Activated T-cell treated with anti-CD3 and anti-CD28 coated beads, Interleukin-2, amount 50 U/mL, for 4 hours (primary cell): ENCODE data around the gene RIPOR2. TPM values are rescaled to one million over a fixed set of nuclear protein-coding genes. Genes with fewer than 3 reads are reported as not detected.
"Not testable (repeated sequence)": the region's sequence is repeated elsewhere in the genome, so short reads cannot be mapped to it uniquely, and the experiment has no call there.

Experiments used
- ATAC-seq, 2 donors: fragments of 200-7000 bp; cut with Tn5 transposase; one replicate each; pipeline ENCODE4 v1.10.0; 2021
- DNase-seq: peaks from one replicate; pipeline ENCODE4 v3.0.0-alpha.2; 2020
- H3K27me3 Mint-ChIP-seq: one replicate; pipeline ENCODE4 v1.8.0; 2021; ENCODE audit warnings: low read depth, mixed read lengths
- H3K36me3 Mint-ChIP-seq: one replicate; pipeline ENCODE4 v1.8.0; 2022; ENCODE audit warnings: mixed read lengths; ENCODE audit not compliant: insufficient read depth
- H3K4me1 Mint-ChIP-seq: one replicate; pipeline ENCODE4 v1.8.0; 2021; ENCODE audit warnings: low read depth, mixed read lengths
- H3K4me3 Mint-ChIP-seq: one replicate; pipeline ENCODE4 v1.8.0; 2021; ENCODE audit warnings: mild to moderate bottlenecking, moderate library complexity, mixed read lengths
- H3K9me3 Mint-ChIP-seq: one replicate; pipeline ENCODE4 v1.8.0; 2021; ENCODE audit warnings: mixed read lengths
- total RNA-seq, 3 donors: library from RNA; stranded (reverse); gene quantifications; one replicate each; pipeline ENCODE4 v1.2.1, GENCODE V29; 2021

Gene RIPOR2
- total RNA-seq, 3 donors from 2014 or later, result 14.7 to 17.4 (median 16.8) TPM

DNA sequence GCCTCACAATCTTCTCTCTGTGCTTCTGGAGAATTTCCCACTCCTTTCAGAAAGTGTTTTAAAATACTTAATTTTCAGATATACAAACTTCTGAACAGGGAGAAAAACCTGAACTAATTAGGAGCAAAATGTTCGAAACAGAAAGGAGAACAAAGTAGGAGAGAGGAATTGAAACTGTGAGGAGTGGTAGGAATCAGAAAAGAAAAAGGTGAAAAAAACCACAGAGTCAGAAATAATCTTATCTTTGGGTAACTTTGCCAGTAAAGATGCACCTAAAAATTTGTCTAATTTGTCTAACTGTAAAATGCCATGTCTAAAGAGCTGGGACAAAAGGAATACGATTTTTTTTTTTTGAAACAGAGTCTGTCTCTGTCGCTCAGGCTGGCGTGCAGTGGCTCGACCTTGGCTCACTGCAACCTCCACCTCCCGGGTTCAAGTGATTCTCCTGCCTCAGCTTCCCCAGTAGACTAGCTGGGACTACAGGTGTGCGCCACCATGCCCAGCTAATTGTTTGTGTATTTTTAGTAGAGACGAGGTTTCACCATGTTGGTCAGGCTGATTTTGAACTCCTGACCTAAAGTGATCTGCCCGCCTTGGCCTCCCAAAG lies 4.7 kb upstream of the RIPOR2 start:
- H3K27me3 Mint-ChIP-seq, result no peaks in the 10 kb centered on the region
- peaks cover 13% of the 10 kb centered on the region for H3K36me3 Mint-ChIP-seq
- H3K4me3 Mint-ChIP-seq, result peak overlapping the region; percentile 60
- ATAC-seq (no peak), DNase-seq (no peak)
- H3K4me1 Mint-ChIP-seq, result peaks cover 69% of the 10 kb centered on the region
- peaks cover 14% of the 10 kb centered on the region for H3K9me3 Mint-ChIP-seq

DNA sequence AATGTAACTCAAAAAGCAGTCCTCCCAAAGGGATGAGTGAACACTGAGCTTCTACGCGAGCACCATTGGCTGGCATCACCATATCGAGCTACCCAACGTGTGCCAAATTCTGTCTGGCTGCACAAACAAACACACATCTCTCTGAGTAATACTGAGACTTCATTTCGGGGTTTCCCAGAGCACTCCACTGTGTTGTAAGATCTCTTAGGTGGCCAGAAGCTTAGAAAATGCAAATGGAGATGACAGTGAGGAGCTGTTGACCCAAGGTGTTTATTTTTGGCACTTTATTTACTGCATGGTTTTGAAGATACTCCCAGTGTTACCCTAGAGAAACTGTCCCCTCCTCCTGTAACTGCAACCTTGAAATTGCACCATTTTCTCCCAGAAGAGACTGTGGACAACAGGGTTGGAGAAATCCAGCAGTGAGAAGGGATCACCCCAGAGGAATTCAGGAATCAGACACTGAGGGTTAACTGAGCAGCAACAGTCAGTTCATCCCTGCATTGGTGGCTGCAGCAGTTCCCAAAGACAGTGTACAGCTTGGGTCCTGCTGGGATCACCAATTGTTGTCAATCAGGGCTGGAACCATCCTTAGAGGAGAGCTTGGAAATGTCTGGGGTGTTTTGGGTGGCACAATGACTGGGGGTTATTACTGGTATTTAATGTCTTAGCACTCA lies 1.0 kb upstream of the RIPOR2 start:
- Mint-ChIP-seq H3K36me3 (no peaks in the 10 kb centered on the region), H3K4me3 (peak overlapping the region; percentile 94)
- peak; percentile 51 for DNase-seq

DNA sequence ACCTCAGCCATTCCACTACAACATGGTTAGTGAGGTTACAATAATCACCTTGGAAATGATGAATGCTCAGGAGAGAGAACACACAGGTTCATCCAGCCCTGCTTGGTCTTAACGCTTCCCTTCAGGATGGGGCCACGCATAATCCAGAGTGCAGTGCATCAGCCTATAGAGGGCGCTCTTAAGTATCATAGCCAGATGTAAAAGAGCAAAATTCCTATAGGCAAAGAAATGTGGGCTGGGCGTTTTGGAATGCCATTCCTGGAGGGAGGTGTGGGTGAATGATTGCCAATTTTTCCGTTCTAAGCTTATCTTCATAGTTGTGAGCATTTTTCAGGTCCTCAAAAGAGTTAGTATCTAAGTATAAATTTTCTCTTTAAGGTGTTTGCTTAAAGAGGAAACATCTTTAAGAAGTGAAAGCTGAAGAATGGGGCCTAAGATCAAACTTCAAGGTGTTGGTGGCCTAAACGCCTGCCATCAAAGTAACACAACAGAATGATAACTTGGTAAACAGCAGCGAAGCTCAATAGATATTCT lies 1.8 kb downstream of the RIPOR2 start:
- H3K4me1 Mint-ChIP-seq, result peaks cover 94% of the 10 kb centered on the region
- no peak for ATAC-seq
- H3K9me3 Mint-ChIP-seq, result no peaks in the 10 kb centered on the region
- peak overlapping the region; percentile 94 for H3K4me3 Mint-ChIP-seq
- DNase-seq, result no peak
- H3K36me3 Mint-ChIP-seq, result peaks cover 2% of the 10 kb centered on the region
- H3K27me3 Mint-ChIP-seq, result no peaks in the 10 kb centered on the region

More for the DNA sequence above, 1.0 kb upstream of the RIPOR2 start:
- no peaks in the 10 kb centered on the region for H3K27me3 Mint-ChIP-seq
- peaks cover 90% of the 10 kb centered on the region for H3K4me1 Mint-ChIP-seq
- no peaks in the 10 kb centered on the region for H3K9me3 Mint-ChIP-seq
- peak; percentile 62 to 68 for ATAC-seq

DNA sequence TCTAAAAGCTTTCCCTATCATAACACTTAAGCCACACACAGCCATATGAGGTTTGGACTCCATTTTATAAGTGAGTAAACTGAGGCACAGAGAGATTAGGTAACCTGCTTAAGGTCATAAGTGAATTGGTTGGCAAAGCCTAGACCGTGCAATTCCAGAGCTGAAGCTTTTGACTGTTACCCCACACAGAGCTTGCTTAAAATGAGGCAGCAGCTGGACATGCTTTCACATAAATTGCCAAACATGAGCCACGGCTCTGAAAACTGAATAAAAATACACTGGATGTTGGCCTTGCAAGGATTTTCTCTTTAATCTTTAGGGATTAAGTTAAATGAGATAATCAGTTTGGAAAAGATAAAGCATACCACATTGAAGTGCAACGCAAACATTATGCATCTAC lies 2.5 kb downstream of the RIPOR2 start:
- ATAC-seq (no peak), DNase-seq (no peak)
- Mint-ChIP-seq H3K4me1 (peaks cover 96% of the 10 kb centered on the region), H3K9me3 (no peaks in the 10 kb centered on the region), H3K36me3 (peaks cover 2% of the 10 kb centered on the region), H3K4me3 (peak overlapping the region; percentile 94), H3K27me3 (no peaks in the 10 kb centered on the region)

DNA sequence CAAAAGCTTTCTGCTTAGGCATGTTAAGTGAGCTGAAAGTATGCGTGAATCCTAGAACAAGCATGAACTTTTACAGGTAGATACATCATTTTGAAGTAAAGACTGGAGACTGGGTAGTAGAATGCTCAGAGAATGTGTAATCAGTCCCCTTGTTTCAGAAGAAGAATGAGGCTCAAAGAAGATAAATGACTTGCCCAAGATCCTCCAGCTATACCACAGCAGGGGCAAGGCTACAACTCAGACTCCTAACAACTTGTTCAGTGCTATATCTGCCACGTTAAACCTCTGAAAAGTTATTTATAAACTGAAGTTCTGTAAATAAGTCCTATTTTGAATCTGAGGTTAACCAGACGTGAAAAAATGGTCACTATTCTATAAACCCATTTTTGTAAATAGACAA lies 2.9 kb downstream of the RIPOR2 start:
- Mint-ChIP-seq H3K36me3 (peaks cover 2% of the 10 kb centered on the region), H3K9me3 (no peaks in the 10 kb centered on the region), H3K4me3 (peak overlapping the region; percentile 94), H3K27me3 (no peaks in the 10 kb centered on the region), H3K4me1 (peaks cover 93% of the 10 kb centered on the region)
- DNase-seq (no peak), ATAC-seq (peak; percentile 43 to 51)

DNA sequence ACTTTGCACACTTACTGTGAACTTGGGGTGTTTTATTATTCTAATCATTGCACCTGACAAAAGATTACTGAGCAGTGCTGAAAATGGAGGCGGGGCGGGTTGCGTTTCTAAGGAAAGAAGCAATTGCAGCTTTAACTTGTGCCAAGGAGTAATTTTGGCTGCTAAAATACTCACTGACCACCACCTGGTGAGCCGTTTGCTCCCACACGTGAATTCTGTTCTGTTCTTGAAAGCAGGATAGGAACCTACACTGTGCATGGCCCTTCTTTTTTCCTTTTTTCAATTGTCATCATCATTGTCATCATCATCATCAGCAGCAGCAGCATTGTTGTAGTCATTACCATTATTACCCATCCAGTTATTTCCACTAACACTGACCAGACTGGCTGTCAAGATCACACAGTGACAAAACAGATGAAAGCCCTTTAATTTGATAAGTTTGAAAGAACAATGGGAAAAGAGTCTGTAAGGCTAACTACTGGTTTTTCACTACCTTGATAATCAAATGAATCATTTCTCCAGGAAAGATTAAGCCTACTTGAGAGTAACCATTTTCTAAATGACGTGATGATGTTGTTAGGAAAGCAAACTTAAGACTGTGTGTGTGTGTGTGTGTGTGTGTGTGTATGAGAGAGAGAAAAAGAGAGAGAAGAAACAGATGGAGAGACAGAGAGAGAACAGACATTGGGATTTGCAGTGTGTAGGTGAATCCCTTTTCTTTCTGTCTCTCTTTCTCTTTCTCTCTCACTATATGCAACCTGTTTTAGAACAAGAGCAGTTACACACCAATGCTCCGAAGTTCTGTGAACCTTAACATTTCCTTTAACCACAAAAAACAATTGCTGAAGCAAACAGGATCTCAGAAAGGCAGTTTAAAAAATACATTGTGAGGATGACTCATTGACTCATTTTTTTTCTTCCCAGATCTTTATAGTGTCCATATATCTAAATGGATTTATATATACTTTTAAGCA lies 3.8 kb downstream of the RIPOR2 start:
- DNase-seq (no peak), ATAC-seq (peak; percentile 31 to 33)
- Mint-ChIP-seq H3K36me3 (peaks cover 5% of the 10 kb centered on the region), H3K9me3 (peaks cover 6% of the 10 kb centered on the region), H3K27me3 (no peaks in the 10 kb centered on the region), H3K4me1 (peaks cover 93% of the 10 kb centered on the region), H3K4me3 (peak overlapping the region; percentile 94)

DNA sequence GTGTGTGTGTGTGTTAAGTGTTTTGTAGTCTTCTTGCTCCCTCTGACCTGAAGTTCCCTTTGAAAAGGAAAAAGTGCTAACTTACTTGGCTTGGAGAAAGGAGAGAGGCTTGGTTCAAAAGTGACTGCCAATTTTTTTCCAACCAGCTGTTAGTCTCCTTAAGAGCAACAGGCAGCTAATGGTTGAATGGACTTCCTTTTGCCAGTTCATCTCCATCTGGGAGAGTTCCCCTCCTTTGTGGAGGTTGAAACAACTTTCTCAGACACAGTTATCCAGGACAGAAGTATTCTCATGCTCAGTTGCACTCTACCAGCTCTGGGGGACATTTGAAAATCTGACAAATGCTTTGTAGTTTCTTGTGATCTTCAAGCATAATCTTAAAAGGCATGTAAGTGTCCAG lies 4.5 kb downstream of the RIPOR2 start:
- H3K27me3 Mint-ChIP-seq, result no peaks in the 10 kb centered on the region
- peaks cover 90% of the 10 kb centered on the region for H3K4me1 Mint-ChIP-seq
- H3K4me3 Mint-ChIP-seq, result peak overlapping the region; percentile 94
- DNase-seq (no peak), ATAC-seq (no peak)
- peaks cover 11% of the 10 kb centered on the region for H3K9me3 Mint-ChIP-seq
- peaks cover 10% of the 10 kb centered on the region for H3K36me3 Mint-ChIP-seq

DNA sequence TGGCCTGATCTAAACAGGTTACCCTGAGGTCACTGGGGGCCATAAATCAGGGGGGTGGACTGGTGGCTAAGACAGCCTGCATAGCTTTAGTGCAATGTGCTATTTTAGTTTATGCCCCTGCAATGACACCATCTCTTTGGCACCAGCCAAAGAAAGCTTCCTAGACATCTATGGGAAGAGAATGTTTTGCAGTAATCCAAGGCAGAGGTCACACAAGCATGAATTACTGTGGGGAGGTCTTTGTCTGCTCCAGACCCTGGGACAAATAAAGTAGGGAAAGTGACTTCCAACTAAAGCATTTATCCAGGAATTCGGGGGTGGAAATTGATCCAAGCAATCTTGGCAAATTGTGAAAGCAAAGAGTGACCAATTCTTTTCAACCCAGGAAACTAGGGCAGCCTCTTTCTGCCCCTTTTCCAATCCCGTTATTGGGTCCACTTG lies 5.3 kb downstream of the RIPOR2 start:
- no peak for DNase-seq
- Mint-ChIP-seq H3K27me3 (no peaks in the 10 kb centered on the region), H3K36me3 (peaks cover 11% of the 10 kb centered on the region), H3K4me3 (peak overlapping the region; percentile 94), H3K4me1 (peaks cover 89% of the 10 kb centered on the region), H3K9me3 (peaks cover 12% of the 10 kb centered on the region)
- no peak for ATAC-seq

DNA sequence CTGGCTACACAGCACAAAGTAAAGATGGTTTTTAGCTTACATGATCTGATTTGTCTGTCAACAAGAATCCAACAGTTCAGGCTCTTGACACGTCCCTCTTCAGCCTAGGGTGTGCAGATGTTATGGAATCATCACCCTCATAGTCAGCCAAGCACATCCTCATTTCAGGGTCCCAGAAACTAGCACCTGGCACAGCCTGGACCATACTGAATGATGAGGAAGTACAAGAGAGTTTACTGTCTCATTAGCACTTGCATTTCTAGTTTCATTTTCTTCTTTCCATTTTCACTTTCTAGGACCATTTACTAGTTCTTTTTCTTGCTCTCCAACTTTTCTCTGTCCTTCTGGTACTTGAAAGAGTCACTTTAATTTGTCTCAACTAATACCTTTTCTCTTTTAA lies 6.5 kb downstream of the RIPOR2 start:
- H3K4me1 Mint-ChIP-seq, result peaks cover 90% of the 10 kb centered on the region
- H3K36me3 Mint-ChIP-seq, result peaks cover 11% of the 10 kb centered on the region
- peaks cover 12% of the 10 kb centered on the region for H3K9me3 Mint-ChIP-seq
- H3K27me3 Mint-ChIP-seq, result no peaks in the 10 kb centered on the region
- DNase-seq (no peak), ATAC-seq (peak; percentile 18 to 38)
- peak overlapping the region; percentile 85 for H3K4me3 Mint-ChIP-seq

DNA sequence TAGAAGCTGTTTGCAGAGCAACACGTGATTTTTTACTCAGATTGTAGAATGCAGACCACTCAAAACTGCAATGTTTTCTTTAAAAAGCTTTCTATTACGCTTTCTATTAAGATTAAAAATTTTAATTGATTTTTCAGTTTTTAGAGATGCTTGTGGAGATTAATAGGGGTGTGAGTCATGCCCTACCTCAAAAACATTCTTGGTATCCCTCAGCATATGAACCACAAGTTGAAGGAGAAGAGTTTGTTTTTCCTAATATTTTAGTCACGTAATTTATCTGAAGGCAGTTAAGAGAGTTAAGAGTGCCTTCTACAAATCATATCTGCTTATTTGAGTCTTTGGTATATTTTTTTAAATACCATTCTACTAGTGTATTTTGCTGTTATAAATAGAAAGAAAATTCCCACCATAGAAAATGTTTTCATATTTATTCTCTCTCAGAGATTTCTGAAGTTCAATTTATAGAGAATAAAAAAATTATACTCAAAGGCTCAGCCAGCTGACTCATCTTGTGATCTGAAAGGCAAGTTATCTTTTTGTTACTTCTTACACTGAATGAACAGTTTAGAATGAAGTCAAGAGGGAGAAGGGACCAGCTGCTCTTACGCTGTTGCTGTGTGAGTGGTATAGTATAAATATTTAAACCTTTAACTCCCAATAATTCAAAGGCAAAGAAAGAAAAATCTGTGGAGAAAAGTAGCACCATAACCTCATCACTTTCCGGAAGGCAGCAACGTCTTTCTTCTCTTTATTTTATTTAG lies 7.6 kb downstream of the RIPOR2 start:
- ATAC-seq, result peak; percentile 20 to 21
- DNase-seq, result no peak
- peak overlapping the region; percentile 85 for H3K4me3 Mint-ChIP-seq
- no peaks in the 10 kb centered on the region for H3K27me3 Mint-ChIP-seq
- peaks cover 12% of the 10 kb centered on the region for H3K9me3 Mint-ChIP-seq
- peaks cover 90% of the 10 kb centered on the region for H3K4me1 Mint-ChIP-seq
- H3K36me3 Mint-ChIP-seq, result peaks cover 14% of the 10 kb centered on the region

DNA sequence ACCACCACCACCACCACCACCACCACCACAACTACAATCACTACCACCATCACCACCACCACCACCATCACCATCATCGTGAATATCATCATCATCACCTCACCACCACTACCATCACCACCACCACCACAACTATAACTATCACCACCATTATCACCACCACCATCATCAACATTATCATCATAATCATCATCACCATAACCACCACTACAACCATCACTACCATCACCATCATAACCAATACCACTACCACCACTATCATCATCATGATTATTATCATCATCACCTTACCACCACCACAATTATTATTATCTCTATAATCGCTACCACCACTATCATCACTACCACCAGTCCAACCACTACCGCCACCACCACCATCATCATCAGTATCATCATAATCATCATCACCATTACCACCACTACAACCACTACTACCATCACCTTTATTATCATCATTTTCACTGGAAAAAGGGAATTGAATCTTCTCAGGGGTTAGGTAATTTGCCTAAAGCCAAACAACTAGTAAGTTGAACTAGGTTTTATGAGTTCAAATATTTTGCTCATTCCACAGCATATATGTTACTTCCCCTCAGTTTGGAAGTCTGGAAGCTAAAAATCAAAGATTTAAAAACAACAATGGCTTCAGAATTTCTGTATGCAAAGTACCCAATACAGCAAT lies 8.3 kb downstream of the RIPOR2 start:
- DNase-seq, result no peak
- H3K4me3 Mint-ChIP-seq, result peak overlapping the region; percentile 50
- H3K27me3 Mint-ChIP-seq, result no peaks in the 10 kb centered on the region
- H3K36me3 Mint-ChIP-seq, result peaks cover 14% of the 10 kb centered on the region
- peaks cover 12% of the 10 kb centered on the region for H3K9me3 Mint-ChIP-seq
- peak; percentile 4 to 11 for ATAC-seq
- peaks cover 89% of the 10 kb centered on the region for H3K4me1 Mint-ChIP-seq

DNA sequence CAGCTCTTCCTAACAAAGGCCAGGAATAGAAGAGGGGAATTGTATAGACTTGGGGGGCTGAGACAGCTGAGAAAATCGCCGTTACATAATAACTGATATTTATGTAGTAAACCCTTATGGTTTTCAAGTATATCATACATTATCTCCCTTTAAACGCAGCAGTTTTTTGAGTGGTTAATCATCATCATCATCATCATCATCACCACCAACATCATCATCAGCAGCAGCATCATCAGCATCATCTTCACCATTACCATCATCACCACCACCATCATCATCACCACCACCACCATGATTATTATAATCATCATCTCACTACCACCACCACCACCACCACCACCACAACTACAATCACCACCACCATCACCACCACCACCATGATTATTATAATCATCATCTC lies 9.1 kb downstream of the RIPOR2 start:
- Mint-ChIP-seq H3K9me3 (peaks cover 12% of the 10 kb centered on the region), H3K36me3 (peaks cover 14% of the 10 kb centered on the region), H3K4me1 (peaks cover 87% of the 10 kb centered on the region), H3K4me3 (peak overlapping the region; percentile 56)
- not testable (repeated sequence) for H3K27me3 Mint-ChIP-seq, ATAC-seq, DNase-seq

DNA sequence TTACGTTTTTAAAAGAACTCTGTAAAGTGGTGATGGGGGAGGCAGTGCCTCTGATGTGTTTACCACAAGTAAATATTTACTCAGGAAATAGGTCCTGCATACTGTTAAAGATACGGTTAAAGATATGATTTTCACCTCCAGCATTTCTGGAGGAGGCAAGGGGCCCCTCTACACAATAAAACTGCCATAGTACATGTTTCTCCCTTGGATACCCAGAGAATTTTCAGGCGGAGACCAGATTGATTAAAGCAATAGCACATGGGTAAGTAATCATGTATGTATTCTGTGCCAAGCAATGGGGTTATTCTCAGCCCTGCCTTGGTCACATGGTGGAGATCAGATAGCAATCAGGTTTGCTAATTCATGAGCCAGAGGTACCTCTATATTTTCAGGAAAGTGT lies 9.6 kb downstream of the RIPOR2 start:
- Mint-ChIP-seq H3K27me3 (no peaks in the 10 kb centered on the region), H3K4me3 (peak overlapping the region; percentile 56), H3K36me3 (peaks cover 14% of the 10 kb centered on the region), H3K9me3 (peaks cover 12% of the 10 kb centered on the region), H3K4me1 (peaks cover 87% of the 10 kb centered on the region)
- ATAC-seq (no peak), DNase-seq (no peak)
